Ishikawa (cell line): ENCODE measurements around the gene COX6B2.
A peak's percentile ranks its signal among the peaks of the same experiment; 100 is the strongest.

Experiments used
- CEBPB ChIP-seq: IDR thresholded peaks from 2 replicates; pipeline ENCODE4 v1.6.1; 2012
- CREB1 ChIP-seq: IDR thresholded peaks from 2 replicates; pipeline ENCODE4 v1.6.1; 2012; ENCODE audit warnings: low read depth
- EGR1 ChIP-seq: IDR thresholded peaks from 2 replicates; pipeline ENCODE4 v1.6.1; 2012
- EP300 ChIP-seq: IDR thresholded peaks from 2 replicates; pipeline ENCODE4 v1.6.1; 2012; ENCODE audit warnings: borderline replicate concordance
- MAX ChIP-seq: IDR thresholded peaks from 2 replicates; pipeline ENCODE4 v1.6.1; 2012
- NFIC ChIP-seq: IDR thresholded peaks from 2 replicates; pipeline ENCODE4 v1.6.1; 2012
- RAD21 ChIP-seq: IDR thresholded peaks from 2 replicates; pipeline ENCODE4 v1.6.1; 2012; ENCODE audit warnings: low read depth
- REST ChIP-seq: IDR thresholded peaks from 2 replicates; pipeline ENCODE4 v1.6.1; 2012; ENCODE audit warnings: low read depth, mild to moderate bottlenecking
- TAF1 ChIP-seq: IDR thresholded peaks from 2 replicates; pipeline ENCODE4 v1.6.1; 2012; ENCODE audit warnings: low read depth, mild to moderate bottlenecking
- TCF12 ChIP-seq: IDR thresholded peaks from 2 replicates; pipeline ENCODE4 v1.6.1; 2012; ENCODE audit warnings: low read depth
- USF1 ChIP-seq: IDR thresholded peaks from 2 replicates; pipeline ENCODE4 v1.6.1; 2012
- YY1 ChIP-seq: IDR thresholded peaks from 2 replicates; pipeline ENCODE4 v1.6.1; 2012; ENCODE audit warnings: low read depth
- ZBTB7A ChIP-seq: IDR thresholded peaks from 2 replicates; pipeline ENCODE4 v1.6.1; 2012; ENCODE audit warnings: low read depth

- TF ChIP-seq REST, result no peak
- no peak for TF ChIP-seq CEBPB
- TF ChIP-seq TCF12, result no peak
- TF ChIP-seq CREB1, result no peak
- TF ChIP-seq YY1, result no peak
- TF ChIP-seq ZBTB7A, result no peak
- no peak for TF ChIP-seq RAD21
- TF ChIP-seq EP300, result no peak
- no peak for TF ChIP-seq EGR1
- no peak for TF ChIP-seq NFIC
- TF ChIP-seq TAF1, result peak; percentile 13; the same call in 1 of the 2 replicates
- TF ChIP-seq MAX, result peak; percentile 51
- no peak for TF ChIP-seq USF1
These were observed 29.0 kb upstream of the COX6B2 start for GRCh38 chr19:55383279-55384130.
